HG03159 (cell line): ENCODE data around the gene CLSTN2.

Experiments
- ATAC-seq: cut with Tn5 transposase; IDR thresholded peaks from one replicate; pipeline ENCODE4 v1.9.1; 2021; ENCODE audit warnings: mild to moderate bottlenecking, moderate library complexity; ENCODE audit not compliant: unreplicated experiment

CLSTN2 gene

GRCh38 chr3:140439527-140439926 lies 504.5 kb downstream of the CLSTN2 start:
- ATAC-seq: no peak

DNA sequence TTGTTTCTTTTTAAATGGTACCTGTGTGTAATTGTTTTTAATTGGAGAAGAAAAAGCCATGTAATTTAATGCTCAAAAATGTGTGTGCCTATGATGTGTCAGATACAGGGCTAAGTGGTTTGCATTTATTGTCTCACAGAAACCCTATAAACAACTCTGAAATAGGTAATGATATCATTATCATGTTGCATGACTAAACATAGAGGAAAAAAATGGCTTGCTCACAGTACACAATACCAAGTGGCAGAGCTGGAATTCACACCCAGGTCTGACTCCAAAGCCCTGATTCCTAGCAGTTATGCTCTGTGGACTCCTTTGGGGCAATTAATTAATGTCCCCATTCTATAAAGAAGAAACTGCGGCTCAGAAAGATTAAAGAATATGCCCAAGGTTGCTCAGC lies 505.5 kb downstream of the CLSTN2 start:
- no peak for ATAC-seq

GRCh38 chr3:140441006-140441405 lies 506.0 kb downstream of the CLSTN2 start:
- no peak for ATAC-seq

DNA sequence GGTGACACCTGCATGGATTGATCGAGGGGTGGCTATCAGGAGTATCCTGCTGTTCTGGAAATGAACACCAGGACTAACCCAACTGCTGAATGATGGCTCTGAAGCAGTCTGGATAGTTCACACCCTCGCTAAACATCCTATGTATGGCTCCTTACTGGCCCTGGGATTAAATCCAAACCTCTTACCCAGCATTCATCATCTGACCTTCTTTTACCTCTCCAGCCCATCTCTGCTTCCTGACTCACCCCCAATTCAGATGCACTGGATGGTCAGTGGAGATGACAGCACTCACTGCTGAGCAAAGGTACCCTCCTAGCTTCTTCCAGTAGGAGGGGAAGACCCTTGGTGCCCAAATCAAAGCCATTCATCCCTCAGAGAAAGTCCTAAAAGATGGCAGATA lies 507.6 kb downstream of the CLSTN2 start:
- ATAC-seq: no peak

DNA sequence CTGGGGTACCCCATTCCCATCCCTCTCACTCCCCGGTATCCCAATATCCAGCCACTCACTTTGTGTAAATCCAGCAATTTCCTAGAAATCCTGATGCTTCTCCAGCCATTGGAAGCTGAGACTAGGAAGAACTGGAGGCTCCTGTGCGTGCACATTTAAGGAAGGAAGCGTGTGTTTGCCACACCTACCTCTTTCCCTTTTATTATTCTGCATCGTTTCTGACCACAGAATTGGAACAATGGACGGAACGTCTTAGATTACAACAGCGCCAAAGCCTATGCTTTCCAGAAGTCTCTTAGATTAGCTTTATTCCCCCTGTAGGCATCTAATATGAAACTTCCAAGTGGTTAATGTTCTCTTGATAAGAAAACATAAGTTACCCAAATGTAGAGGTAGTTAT lies 508.1 kb downstream of the CLSTN2 start:
- ATAC-seq: no peak

- ATAC-seq: no peak
These were observed 508.8 kb downstream of the CLSTN2 start for GRCh38 chr3:140443806-140444205.

- no peak for ATAC-seq
These were observed 511.7 kb downstream of the CLSTN2 start for GRCh38 chr3:140446734-140447133.

- ATAC-seq: no peak
These were observed 512.2 kb downstream of the CLSTN2 start for GRCh38 chr3:140447136-140447535.

- ATAC-seq: no peak
These were observed 513.0 kb downstream of the CLSTN2 start for GRCh38 chr3:140448001-140448400.

- ATAC-seq: no peak
These were observed 514.6 kb downstream of the CLSTN2 start for GRCh38 chr3:140449413-140450256.

DNA sequence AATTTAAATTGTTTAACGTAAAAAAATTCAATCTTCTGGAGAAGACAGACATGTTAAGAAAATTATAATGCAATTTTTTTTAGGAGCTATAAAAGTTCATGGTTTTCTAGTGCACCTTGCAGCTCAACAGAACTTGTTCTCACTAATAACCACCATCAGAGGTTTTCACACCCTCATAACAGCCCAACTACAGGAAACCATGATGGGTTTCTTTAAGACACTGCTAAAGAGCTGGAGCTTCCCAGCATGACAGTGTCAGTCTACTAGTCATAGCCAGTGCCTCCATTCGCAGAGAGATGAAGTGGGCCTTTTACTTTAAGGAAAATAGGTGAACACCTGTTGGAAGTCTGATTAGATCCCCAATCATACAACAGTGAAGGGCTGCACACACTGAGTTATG lies 518.8 kb downstream of the CLSTN2 start:
- ATAC-seq: no peak

DNA sequence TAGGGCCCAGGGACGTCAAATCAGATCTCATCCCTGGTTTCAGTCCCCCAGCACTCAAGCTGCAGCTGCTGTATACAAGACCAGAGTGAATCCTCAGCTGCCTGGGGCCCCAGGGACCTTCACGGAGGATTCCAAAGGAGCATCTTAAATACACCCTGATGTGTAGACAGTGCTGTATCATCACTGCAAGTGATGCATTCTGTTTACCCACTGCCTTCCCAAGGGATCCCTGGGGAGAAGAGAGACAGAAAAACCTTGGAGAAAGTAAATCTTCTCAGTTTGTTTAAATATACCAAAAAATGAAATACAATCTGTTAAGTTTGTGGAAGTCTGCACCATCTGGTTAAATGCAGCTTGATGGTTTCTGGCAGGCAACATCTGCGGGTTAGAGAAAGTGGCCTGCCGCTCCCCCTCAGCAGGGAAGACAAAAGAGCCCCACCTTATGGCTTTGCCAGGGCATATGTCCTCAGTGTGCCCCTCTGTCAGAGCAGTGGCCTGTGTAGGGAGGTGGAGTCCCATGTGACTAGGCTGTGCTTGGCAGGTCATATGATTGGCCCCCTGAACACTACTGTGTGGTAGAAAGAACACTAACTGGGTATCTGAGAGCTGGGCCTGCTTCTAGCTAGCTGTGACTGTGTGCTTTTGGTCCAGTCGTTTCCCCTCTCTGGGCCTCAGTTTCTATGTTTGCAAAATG lies 520.7 kb downstream of the CLSTN2 start:
- ATAC-seq: no peak

GRCh38 chr3:140456974-140457373 lies 522.0 kb downstream of the CLSTN2 start:
- ATAC-seq: no peak

DNA sequence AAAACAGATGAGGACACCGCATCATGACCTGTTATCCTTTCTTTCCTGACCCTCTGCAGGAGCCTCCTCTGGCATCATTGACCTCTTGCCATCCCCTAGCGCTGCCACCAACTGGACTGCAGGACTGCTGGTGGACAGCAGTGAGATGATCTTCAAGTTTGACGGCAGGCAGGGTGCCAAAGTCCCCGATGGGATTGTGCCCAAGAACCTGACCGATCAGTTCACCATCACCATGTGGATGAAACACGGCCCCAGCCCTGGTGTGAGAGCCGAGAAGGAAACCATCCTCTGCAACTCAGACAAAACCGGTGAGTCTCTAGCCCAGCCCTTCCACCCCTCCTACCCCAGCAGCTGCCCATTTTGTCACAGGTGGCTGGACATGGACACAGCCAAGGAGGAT lies 524.5 kb downstream of the CLSTN2 start:
- no peak for ATAC-seq

DNA sequence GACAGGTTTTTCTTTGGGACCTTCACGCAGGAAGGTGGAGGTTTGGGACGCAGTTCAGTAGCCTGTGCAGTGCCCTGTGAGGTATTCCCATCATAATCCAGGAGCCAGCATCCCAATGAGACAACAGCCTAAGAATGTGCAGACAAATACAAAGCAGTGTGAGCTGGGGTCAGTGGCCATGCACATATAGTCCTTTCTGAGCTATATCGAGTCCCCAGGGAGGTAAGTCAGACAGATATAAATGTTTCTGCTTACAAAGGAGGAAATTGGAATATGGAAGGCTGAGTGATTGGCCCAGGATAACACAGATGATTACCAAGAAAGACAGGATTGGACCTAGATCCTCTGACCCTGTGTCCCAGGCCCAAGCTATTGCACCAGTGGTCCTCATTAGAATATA lies 526.3 kb downstream of the CLSTN2 start:
- no peak for ATAC-seq

GRCh38 chr3:140463355-140463754 lies 528.4 kb downstream of the CLSTN2 start:
- ATAC-seq: no peak

GRCh38 chr3:140465988-140466387 lies 531.0 kb downstream of the CLSTN2 start:
- ATAC-seq: no peak

DNA sequence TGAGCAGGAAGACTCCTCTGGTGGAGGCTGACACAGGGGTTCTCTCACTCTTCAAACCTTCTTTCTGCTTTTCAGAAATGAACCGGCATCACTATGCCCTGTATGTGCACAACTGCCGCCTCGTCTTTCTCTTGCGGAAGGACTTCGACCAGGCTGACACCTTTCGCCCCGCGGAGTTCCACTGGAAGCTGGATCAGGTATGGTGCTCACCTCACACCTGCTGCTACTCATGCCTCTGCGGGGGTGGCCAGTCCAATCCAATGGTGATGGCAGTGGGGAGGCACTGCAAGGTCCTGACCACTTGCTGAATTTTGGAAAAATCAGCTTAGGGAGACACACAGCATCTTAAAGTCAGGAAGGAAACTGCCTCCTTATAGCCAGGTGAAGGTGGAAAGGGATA lies 531.5 kb downstream of the CLSTN2 start:
- ATAC-seq: no peak

DNA sequence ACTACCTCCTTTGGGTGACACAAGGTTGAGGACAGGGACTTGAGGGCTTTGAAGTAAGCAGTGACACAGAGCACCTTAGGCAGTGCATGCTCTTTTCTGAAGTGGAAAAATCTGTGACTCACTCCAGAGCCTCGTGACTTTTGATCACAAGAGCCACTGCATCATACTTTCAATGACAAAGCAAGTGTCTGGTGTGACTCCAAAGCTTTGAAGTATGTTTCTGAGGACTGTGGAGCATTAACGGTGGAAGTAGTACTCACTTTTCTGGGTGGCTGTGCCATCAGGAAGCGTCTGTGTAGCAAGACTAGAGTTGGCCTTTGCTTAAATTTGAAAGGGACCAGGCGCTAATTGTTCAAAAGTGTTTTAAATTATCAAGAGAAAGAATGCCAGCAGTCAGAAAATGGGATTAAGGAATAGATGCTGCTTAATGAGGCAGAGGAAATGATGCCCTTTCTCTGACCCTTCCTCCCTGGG lies 532.2 kb downstream of the CLSTN2 start:
- no peak for ATAC-seq

GRCh38 chr3:140467796-140468315 lies 532.9 kb downstream of the CLSTN2 start:
- no peak for ATAC-seq

DNA sequence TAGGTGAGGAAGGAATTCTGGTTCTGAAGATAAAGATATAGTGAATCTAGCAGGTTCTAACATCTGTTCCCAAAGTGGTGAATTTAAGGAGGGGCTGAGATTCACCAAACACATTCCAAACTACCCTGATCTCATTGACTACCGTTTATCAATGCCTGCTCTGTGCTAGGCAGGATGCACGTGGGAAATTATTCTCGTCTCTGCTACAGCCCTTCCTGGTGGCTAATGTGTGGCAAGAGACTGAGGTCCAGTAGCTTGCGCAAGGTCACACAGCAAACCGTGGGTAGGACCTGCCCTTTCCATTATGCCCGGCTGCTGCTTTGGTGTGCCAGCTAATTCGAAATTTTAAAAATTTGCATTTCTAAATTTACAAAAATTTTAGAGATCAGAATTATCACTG lies 533.4 kb downstream of the CLSTN2 start:
- no peak for ATAC-seq

- ATAC-seq: no peak
These were observed 534.5 kb downstream of the CLSTN2 start for GRCh38 chr3:140469491-140469890.
